Epithelial cell of proximal tubule (primary cell): ENCODE measurements around the gene GASK1A. TPM values are rescaled to one million over a fixed set of nuclear protein-coding genes. Genes with fewer than 3 reads are reported as not detected.

Source experiments
- DNase-seq: peaks from one replicate; pipeline ENCODE4 v3.0.0-alpha.2; 2011; ENCODE audit warnings: low read depth
- H3K4me3 ChIP-seq: 2 replicates; pipeline ENCODE4 v1.5.1; 2011; ENCODE audit warnings: low read depth, mild to moderate bottlenecking, low read length
- total RNA-seq: library from RNA; depleted of rRNA; stranded (reverse); fragments of >200 nt; gene quantifications from 2 replicates; pipeline ENCODE4 v1.2.3, GENCODE V29; 2015
- TF ChIP-seq, protein P1 (sequence below): conservative IDR thresholded peaks from 2 replicates; pipeline ENCODE4 v1.5.1; 2012; ENCODE audit warnings: low read depth, mild to moderate bottlenecking, low read length

The GASK1A gene
- total RNA-seq, 1 donor from 2014 or later, result 1.1 TPM

DNA sequence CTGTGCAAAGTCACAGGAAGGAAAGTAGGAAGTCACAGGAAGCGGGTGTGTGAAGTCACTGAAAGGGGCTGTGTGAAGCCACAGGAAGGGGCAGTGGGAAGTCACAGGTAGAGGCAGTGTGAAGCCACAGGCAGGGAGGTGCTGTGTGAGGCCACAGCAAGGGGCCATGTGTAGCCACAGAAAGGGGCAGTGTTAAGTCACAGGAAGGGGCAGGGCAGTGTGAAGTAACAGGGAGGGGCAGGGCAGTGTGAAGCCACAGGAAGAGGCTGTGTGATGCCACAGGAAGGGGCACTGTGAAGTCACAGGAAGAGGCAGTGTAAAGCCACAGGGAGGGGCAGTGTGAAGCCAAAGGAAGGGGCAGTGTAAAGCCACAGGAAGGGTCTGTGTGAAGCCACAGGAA lies 36.5 kb downstream of the GASK1A start:
- TF ChIP-seq, protein P1, sequence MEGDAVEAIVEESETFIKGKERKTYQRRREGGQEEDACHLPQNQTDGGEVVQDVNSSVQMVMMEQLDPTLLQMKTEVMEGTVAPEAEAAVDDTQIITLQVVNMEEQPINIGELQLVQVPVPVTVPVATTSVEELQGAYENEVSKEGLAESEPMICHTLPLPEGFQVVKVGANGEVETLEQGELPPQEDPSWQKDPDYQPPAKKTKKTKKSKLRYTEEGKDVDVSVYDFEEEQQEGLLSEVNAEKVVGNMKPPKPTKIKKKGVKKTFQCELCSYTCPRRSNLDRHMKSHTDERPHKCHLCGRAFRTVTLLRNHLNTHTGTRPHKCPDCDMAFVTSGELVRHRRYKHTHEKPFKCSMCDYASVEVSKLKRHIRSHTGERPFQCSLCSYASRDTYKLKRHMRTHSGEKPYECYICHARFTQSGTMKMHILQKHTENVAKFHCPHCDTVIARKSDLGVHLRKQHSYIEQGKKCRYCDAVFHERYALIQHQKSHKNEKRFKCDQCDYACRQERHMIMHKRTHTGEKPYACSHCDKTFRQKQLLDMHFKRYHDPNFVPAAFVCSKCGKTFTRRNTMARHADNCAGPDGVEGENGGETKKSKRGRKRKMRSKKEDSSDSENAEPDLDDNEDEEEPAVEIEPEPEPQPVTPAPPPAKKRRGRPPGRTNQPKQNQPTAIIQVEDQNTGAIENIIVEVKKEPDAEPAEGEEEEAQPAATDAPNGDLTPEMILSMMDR, result no peak
- no peak overlapping the region for H3K4me3 ChIP-seq
- no peak for DNase-seq

DNA sequence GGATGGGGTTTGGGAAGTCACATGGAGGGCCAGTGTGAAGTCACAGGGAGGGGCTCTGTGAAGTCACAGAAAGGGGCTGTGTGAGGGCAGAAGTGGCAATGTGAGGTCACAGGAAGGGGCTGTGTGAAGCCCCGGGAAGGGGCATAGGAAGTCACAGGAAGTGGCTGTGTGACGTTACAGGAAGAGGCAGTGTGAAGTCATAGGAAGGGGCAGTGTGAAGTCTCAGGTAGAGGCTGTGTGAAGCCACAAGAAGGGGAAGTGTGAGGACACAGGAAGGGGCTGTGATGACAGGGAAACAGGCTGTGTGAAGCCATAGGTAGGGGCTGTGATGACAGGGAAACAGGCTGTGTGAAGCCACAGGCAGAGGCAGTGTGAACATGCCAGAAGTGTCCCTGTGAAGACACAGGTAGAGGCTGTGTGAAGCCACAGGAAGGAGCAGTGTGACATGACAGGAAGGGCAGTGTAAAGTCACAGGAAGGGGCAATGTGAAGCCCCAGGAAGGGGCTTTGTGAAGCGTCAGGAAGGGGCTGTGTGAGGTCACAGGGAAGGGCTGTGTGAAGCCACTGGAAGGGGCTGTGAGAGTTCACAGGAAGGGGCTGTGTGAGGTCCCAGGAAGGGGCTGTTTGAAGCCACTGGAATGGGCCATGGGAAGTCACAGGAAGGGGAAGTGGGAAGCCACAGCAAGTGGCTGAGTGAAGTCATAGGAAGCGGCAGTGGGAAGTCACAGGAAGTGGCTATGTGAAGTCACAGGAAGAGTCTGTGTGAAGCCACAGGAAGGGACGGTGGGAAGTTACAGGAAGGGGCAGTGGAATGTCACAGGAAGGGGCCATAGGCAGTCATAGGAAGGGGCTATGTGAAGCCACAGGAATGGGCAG lies 37.1 kb downstream of the GASK1A start:
- no peak overlapping the region for H3K4me3 ChIP-seq
- TF ChIP-seq, protein P1, result no peak
- no peak for DNase-seq

DNA sequence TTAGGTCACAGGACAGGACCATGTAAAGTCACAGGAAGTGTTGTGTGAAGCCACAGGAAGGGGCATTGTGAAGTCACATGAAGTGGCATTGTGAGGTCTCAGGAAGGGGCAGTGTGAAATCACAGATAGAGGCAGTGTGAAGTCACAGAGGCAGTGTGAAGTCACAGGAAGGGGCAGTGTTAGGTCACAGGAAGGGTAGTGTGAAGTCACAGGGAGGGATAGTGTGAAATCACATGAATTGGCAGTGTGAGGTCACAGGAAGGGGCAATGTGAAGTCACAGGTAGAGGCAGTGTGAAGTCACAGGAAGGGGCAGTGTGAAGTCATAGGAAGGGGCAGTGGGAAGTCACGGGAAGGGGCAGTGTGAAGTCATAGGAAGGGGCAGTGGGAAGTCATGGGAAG lies 37.9 kb downstream of the GASK1A start:
- no peak overlapping the region for H3K4me3 ChIP-seq
- TF ChIP-seq, protein P1, result no peak
- no peak for DNase-seq

DNA sequence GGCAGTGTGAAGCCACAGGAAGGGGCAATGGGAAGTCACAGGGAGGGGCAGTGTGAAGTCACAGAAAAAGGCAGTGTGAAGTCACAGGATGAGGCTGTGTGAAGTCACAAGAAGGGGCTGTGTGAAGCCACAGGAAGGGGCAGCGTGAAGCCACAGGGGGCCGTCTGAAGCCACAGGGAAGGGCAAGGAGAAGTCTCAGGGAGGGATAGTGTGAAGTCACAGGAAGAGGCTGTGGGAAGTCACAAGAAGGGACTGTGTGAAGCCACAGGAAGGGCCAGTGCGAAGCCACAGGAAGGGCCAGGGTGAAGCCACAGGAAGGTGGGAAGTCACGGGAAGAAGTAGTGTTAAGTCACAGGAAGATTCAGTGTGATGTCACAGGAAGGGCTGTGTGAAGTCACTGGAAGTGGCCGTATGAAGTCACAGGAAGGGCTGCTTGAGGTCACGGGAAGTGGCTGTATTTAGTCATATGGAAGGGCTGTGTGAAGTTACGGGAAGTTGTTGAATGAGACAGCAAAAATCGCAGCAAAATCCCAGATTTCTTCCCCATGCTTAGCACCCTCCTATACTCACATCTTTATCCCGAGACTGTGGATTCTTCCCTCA lies 38.6 kb downstream of the GASK1A start:
- H3K4me3 ChIP-seq, result no peak overlapping the region
- no peak for DNase-seq
- TF ChIP-seq, protein P1, result no peak

DNA sequence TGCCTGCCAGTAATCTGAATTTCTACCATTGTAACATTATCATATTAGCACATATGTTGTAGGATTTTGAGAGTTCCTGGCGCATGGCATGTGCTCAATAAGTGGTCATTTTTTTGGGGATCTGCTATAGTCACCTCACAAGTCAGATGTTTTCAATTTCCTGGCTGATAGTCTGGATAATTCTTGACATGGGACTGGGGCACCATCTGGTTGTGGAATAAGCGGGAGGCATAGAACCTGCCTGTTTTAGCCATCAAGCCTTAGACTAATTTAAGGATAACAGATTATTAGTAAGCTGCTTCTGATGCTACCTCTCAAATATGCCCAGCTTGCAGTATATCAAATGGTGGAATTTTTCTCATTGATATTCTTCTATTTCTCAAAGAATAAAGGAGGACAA lies 39.1 kb downstream of the GASK1A start:
- no peak for DNase-seq
- TF ChIP-seq, protein P1, result no peak
- no peak overlapping the region for H3K4me3 ChIP-seq

DNA sequence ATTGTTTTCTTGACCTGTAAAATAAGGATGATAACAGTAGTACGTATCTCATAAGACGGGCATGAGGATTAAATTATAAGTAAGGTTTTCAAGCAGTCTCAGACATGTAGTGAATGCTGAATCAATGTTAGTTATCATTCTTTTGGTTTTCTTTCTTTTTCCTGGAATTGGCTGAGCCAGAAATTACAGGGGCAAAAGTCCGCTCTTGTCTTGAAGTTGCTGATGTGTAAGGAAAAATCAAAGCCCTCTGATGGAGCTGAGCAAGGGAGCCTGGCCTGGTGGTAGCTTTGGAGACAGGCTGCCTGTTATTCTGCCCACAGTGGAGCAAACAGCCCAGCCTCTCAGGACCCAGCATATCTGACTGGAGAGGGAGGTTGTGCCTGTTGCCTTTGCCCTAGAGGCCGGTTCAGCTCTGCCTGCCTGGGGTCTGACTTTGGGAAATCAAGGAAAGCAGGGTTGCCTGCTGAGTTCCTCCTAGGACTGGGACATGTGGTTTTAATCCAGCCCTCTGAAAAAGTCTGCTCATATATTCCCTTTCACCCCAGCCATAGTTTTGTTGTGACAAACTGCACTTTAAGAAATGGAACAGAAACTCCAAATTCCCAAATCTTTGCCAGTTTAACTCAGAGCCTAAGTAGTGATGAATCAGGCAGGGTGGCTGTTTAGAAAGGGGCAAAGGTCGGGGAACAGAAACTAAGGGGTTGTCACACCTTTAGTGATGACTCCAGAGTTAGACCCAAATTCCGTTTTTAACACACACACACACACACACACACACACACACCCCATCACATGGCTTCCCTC lies 40.1 kb downstream of the GASK1A start:
- DNase-seq, result no peak
- TF ChIP-seq, protein P1, result no peak
- no peak overlapping the region for H3K4me3 ChIP-seq
